Cerebellar nuclear complex (tissue), 1 donor: Measurements from ENCODE around the gene TNNT3.

Experiments
- DNase-seq, 2 experiments: peaks; one replicate each; lab custom pipeline; 2025; lab: John Stamatoyannopoulos, UW

TNNT3 gene

GRCh38 chr11:1896923-1897322 is 22.6 kb upstream of the TNNT3 start:
- no peak for DNase-seq

GRCh38 chr11:1899090-1899489 is 20.4 kb upstream of the TNNT3 start:
- no peak for DNase-seq

DNA sequence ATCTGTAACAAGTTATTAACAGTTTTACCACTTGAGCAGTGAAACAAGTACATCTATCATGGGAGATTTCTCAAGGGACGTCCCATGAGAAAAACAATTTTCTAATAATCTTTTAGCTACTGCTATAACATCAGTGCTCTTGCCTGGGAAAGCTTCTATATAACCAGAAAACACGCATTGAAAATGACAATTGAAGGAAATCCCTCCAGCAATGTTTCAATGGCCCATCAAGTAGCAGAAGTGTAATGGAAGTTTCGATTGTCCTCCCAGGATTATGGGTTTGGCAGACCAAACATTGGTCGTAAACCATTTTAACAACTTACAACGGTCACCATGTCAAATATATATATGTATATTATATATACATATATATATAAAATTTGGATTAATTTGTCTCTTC is 19.8 kb upstream of the TNNT3 start:
- DNase-seq: no peak

GRCh38 chr11:1906181-1906580 is 13.3 kb upstream of the TNNT3 start:
- no peak for DNase-seq

GRCh38 chr11:1906611-1907423 is 12.7 kb upstream of the TNNT3 start:
- DNase-seq: no peak

GRCh38 chr11:1908618-1909017 is 10.9 kb upstream of the TNNT3 start:
- no peak for DNase-seq

GRCh38 chr11:1909524-1909923 is 10.0 kb upstream of the TNNT3 start:
- DNase-seq: no peak

GRCh38 chr11:1912289-1912878 is 7.1 kb upstream of the TNNT3 start:
- DNase-seq: no peak

DNA sequence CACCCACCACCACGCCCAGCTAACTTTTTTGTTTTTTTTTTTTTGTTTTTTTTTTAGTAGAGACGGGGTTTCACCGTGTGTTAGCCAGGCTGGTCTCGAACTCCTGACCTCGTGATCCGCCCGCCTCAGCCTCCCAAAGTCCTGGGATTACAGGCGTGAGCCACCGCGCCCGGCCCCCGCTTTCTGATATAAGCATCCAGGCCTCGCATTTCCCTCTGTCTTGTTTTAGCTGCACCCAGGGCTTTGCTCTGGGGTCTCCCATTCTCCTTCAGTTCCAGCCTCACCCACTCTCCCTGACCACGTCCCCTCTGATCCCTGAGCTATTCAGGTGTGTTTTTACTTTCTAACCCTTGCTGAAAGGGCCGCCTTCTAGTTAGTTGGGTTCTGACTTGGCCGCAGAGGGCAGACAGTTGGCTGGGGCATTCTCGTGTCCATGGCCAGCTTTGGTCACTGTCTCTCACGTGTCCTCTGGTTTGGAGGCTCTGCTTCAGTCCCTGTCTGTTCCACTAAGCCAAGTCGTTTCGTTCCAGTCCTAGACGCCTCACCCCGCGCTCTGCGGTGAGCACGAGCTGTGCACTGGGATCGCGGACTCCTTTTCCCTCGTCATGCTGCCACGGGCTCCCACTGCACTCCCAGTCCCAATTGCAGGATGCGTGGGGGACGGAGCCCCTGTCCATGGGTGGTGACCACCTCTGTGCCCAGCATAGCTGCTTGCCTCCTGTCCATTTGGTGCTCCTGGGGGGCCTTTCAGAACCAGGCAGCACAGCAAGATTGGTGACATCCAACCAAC is 6.0 kb upstream of the TNNT3 start:
- no peak for DNase-seq

GRCh38 chr11:1915795-1916131 is 3.7 kb upstream of the TNNT3 start:
- no peak for DNase-seq

DNA sequence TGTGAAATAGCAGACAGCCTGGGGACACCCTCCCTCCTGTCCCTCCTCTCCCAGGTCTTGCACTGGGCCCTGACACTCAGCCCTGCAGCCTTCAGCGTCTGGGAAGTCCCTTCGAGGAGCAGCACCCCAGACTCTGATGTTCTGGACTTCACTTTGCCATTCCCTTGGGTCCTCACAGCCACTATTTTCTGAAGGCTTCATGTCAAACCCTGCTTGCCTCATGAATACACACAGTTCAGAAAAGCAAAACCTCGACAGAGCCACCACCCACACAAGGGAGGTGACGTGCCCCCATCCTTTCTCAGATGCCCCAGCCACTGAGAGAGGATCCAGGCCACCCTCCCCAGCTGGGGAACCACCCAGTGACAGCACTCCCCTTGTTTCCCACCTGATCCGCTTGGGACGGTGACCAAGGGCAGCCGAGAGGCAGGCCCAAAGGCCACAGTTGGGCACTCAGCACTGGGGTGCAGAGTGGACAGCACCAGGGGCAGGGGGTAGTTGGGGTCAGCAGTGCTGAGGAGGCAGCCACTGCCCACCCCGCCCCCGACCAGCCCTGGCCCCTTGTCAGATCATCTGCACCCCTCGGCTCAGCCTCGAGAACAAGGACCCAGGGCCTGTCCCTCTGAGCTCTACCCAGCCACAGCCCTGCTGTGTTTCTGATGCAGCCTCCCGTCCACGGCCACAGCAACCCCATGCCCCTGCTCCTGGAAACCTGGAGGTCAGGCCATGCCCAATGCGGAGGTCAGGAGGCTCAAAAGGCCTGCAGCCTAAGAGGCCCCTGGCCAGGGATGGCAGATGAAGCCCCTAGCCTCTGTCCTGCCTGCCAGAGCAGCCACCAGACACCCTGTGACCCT is 3.1 kb upstream of the TNNT3 start:
- no peak for DNase-seq

DNA sequence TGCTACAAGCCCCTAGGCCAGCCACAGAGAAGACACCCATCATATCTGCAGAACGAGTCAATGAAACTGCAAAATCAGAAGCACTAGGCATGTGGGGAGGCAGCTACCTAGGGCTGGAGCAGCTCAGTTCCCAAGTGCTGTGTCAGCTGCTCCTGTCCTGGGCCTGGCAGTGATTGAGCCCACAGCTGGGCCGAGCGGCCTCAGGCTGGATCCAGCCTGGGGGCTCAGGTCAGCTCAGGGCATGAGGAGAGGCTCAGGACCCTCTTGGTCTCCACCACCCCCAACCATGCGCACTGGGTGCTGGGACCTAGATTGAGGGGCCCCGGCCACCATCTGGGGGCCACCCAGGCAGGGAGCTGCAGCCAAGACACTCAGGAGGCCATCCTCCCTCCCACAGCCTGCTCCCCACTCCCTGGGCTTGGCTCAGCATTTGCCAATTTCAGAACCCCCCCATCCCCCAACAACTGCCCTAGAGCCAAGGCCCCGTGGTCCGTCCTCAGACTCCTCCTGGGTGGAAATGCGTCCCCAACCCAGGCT is 2.4 kb upstream of the TNNT3 start:
- no peak for DNase-seq

DNA sequence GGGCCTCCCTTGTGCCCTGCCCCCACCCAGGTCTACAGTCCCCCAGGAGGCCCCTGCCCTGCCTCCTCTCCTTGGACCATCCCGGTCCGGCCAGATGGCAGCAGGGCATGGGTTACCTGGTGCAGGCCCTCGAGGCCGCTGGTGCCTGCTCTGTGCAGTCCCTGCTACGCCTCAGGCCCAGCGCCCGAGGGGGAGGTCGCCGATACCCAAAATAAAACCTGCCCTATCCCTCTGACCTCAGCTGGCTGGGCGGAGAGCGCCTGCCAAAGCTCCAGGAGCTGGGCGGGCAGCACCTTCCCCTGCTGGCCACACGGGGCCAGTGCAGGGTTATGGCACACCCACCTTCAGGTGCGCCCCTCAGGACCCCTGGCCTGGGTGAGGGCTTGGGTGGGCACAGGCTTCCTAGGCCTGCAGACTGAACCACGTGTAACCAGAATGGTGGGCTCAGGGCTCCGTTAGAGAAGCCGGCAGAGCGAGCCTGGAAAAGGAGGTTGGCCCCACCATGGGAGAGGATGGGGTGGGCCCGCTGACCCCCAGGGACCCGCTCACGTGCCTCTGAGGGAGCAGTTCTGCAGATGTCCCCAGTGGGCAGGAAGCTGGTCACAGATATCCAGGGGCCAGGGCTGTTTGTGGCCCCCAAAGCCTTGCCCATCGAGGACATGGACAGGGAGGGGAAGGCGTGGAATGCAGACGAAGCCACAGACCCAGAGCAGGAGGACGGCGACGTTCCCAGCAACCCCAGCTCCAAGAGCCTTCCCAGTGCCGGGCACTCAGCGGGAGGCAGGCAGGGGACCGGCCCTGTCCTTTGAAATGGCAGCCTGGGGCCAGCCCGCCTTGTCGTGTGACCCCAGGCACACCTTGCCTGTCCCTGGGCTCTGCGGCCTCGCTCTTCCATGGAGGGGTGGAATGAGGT is 1.7 kb upstream of the TNNT3 start:
- DNase-seq: no peak

DNA sequence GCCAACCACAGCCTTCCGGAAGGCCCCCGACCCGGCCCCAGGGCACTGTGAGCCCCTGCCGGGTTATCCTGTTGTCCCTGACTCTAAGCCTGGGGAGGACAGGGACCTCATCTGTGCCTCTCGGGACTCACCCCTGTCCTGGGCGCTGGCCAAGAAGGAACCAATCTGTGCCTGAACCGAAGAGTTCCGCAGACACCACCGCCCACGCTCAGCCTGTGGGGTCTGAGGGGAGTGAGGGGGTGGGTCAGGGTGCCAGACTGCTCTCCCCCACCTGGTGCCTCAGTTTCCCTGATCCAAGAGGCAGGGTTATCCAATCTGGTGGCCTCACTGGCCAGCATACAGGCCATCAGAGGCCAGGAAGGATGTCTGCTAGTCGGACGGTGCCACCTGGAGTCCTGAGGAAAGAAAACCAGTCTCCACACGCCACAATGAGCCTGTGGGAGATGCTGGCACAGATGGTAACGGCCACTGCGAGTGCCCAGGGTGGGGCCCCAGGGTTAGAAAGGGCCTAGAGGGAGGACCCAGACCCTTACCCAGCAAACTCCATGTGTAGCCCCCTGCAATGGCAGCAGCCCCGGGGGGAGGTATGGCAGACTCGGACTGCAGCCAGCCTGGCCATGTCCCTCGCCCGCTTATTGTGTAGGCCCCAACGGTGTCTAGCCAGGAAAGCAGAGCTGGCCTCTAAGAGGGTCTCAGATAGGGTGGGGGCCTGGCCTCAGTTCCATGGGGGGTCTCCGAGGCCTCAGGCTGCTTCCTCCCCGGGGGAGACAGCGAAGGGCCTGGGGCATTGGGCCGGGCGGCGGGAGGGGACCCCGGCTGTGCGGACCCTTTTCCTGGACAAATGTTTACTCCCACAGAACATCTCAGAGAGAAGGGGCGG is 827 bp upstream of the TNNT3 start:
- no peak for DNase-seq

DNA sequence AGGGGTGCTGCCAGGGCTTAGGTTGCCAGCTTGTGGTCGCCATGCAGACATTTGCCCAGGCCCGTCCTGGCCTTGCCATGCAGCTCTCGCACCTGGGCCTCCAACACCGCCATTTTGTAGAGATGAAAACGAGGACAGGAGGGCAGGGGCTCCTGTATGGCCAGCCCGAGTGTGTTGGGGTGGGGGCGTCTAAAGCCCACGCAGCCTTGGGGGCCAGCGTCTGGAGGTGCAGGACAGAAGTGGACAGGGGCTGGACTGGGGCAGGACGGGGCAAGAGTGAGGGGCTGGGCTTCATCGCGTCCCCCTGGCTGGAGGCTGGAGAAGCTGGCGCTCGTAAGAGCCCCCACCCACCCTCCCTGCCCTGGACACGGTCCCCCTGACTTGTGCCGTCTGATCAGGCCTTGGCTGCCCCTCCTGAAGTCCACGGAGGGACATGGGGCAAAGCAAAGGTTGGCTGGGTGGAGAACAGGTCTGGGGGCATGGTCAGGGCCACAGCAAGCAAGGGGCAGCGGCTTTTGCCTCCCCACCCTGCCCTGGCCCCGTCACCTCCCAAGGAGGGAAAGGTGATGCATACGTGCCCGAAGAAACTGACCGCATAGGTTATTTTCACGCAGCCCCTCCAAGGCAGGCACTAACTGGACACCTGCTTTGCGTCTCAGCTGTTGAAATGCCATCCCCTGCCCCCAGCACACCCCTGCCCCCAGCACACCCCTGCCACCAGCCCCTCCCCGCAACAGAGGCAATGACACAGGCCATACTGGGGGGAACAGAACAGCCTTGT is 815 bp downstream of the TNNT3 start:
- no peak for DNase-seq

DNA sequence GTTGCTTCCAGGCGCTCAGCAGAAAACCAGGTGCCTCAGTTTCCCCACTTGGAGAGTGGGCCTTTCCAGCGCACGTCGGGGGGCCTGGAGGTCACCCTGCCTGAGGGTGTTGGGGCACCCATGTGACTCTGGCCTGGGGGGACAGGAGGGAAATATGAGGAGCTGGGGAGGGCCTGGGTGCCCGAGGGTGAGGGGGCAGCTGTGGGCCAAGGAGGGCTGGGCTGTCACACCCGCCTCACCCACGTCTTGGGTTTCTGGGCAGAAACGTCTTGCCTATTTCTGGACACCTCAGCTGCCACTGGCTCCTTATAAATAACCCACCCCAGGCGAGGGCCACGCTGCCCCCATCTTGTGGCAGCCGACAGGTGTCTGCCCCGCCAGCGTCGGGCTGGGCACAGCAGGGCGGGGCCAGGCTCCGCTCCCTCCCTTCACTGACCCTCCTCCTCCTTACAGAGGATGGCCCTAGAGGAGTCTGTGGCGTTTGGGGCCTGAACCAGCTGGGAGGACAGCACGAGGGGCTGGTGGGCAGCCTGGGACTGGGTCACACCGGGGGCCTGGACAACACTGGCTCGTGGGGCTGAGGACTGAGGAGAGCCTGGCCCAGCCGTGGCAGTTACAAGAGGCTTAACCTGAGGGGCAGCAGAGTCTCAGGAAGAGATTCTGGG is 1.5 kb downstream of the TNNT3 start:
- no peak for DNase-seq

DNA sequence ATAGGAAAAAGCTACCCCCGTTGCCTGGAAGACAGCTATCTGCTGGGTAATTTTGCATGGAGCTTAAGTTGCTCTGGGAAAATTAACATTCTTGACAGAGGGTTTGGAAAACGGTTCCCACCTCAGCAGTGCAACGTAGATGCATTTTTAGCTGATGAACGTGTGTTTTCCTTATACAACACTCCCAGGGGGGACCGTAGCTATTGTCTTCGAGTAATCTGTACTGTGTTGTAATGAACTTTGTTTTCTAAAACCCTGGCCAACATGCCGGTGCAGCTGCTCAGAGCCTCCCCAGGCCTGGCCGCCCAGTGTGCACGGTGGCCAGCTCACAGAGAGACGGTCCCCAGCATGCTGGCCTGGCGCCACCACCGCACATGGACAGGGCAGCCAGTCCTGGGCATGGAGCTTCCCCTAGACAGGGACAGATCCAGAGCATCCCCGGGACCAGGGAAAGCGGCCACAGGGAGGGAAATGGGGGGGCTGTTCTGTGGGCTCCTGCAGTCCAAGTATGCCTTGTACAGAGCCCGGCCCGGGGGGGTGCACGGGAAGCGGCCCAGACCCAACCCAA is 2.2 kb downstream of the TNNT3 start:
- DNase-seq: no peak

DNA sequence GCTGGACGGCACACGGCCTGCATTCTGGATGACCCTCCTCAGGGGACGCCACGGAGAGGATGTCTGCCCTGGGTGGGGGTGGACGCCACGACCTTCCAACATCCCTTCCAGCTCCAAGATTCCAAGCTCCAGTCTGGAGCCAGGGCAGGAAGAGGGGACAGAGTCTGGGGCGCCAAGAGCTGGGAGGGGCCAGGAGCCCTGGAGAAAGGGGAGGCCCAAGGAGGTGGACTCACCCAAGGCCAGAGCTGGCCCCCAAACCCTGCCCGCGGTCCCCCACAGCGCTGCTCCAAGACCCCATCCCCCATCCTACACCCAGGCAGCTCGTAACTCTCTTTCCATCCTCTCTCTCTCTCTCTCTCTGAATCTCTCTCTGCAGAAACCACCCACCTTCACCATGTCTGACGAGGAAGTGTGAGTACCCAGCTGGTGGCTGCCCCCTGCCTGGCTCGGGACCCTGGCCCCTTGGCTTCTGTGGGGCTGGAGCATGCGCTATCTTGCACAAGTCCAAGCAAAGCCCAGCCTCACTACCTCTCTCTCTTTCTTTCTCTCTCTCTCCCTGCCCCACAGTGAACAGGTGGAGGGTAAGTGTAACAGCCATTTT is 3.1 kb downstream of the TNNT3 start:
- DNase-seq: no peak
